ENCODE measurements around the gene EXOC2.

DNA sequence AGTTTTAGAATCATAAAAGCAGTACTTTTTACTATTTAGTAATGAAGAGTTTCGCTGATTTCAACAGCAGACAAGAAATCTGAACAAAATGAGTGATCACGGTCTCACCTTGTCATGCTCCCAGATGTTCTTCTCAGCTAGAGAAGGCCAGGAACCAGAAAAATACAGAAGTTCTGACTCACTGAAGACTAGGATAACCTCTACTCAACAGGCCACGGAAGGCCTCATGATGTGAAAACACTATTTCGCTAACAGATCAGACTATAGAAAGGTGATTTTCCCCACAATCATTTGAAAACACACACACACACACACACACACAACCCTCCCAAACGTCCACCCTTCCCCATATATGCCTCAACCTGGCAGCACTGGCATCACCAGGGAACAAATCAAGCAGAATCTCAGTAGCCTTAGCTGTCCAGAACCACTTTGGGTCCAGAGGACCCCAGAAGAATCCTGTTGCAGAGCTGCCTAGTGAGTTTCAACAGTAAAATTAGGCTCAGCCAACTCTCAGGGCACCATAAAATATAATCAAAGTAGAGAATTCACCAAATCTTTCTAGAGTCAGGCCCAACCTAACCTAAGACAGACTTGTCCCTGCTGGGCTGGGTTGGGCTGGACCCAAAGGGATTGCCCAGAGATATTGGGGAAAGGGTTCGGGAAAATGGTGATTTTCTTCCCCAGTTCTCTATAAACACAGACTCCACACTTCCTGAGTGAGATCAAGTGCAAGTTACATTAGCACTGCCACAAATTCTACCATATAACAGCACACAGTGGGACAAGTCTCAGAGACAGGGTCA lies 7.9 kb downstream of the EXOC2 start:
- TF ChIP-seq, protein P1, sequence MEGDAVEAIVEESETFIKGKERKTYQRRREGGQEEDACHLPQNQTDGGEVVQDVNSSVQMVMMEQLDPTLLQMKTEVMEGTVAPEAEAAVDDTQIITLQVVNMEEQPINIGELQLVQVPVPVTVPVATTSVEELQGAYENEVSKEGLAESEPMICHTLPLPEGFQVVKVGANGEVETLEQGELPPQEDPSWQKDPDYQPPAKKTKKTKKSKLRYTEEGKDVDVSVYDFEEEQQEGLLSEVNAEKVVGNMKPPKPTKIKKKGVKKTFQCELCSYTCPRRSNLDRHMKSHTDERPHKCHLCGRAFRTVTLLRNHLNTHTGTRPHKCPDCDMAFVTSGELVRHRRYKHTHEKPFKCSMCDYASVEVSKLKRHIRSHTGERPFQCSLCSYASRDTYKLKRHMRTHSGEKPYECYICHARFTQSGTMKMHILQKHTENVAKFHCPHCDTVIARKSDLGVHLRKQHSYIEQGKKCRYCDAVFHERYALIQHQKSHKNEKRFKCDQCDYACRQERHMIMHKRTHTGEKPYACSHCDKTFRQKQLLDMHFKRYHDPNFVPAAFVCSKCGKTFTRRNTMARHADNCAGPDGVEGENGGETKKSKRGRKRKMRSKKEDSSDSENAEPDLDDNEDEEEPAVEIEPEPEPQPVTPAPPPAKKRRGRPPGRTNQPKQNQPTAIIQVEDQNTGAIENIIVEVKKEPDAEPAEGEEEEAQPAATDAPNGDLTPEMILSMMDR (IDR thresholded peaks at IDR 0.05) = no peak
- TF ChIP-seq POLR2A (IDR thresholded peaks at IDR 0.05) = no peak

All from Peyer's patch (tissue), 4 donors.